K562 (cell line): ENCODE measurements around the gene EPHA2. TPM values are rescaled to one million over a fixed set of nuclear protein-coding genes. Genes with fewer than 3 reads are reported as not detected.
A peak's percentile ranks its signal among the peaks of the same experiment; 100 is the strongest.

Experiments used
- ATF3 ChIP-seq, 2 experiments: fragments of 450-650 bp in 1 of 2; sonication (generic) in 1 of 2; formaldehyde crosslinking in 1 of 2; IDR thresholded peaks in 1 of 2; conservative IDR thresholded peaks in 1 of 2; 2 replicates each; pipeline versions ENCODE4 v1.6.1 to v1.8.1; 2016 to 2023; ENCODE audit warnings: mild to moderate bottlenecking in 2 of 2, moderate library complexity in 2 of 2, inconsistent platforms in 1 of 2, missing genetic modification reagents in 1 of 2
- DEAF1 ChIP-seq: fragments of 450-650 bp; formaldehyde crosslinking; IDR thresholded peaks from 2 replicates; pipeline ENCODE4 v1.4.0; 2020; ENCODE audit warnings: mild to moderate bottlenecking, moderate library complexity
- ESRRA ChIP-seq: fragments of 450-650 bp; IDR thresholded peaks from 2 replicates; pipeline ENCODE4 v1.6.1; 2014; ENCODE audit warnings: low read depth, mild to moderate bottlenecking, moderate library complexity, borderline replicate concordance
- JUN ChIP-seq, 2 experiments: sonication (generic) in 1 of 2; formaldehyde crosslinking in 1 of 2; IDR thresholded peaks; 2 replicates each; pipeline versions ENCODE4 v1.6.1 to v1.8.0; 2012 to 2022; ENCODE audit warnings: borderline replicate concordance in 2 of 2, mild to moderate bottlenecking in 2 of 2, improper control_type of control experiment in 1 of 2, low read depth in 1 of 2, low read length in 1 of 2, missing genetic modification reagents in 1 of 2
- KAT7 ChIP-seq: sonication (generic); formaldehyde crosslinking; IDR thresholded peaks from 2 replicates; pipeline ENCODE4 v1.8.0; 2022; ENCODE audit warnings: missing genetic modification reagents, mild to moderate bottlenecking, borderline replicate concordance
- NEUROD1 ChIP-seq: fragments of 150-350 bp; IDR thresholded peaks from 2 replicates; pipeline ENCODE4 v1.6.1; 2014; ENCODE audit warnings: borderline replicate concordance, low read length, low read depth; ENCODE audit not compliant: partially characterized antibody
- POLR2A ChIP-seq: fragments of 450-650 bp; conservative IDR thresholded peaks from 2 replicates; pipeline ENCODE4 v1.6.1; 2016
- RBFOX2 ChIP-seq: fragments of 200-400 bp; formaldehyde crosslinking; IDR thresholded peaks from 2 replicates; pipeline ENCODE4 v1.6.1; 2017; ENCODE audit warnings: low read depth, mild to moderate bottlenecking, low read length, moderate library complexity
- RBM25 ChIP-seq: fragments of 200-400 bp; formaldehyde crosslinking; IDR thresholded peaks from 2 replicates; pipeline ENCODE4 v1.6.1; 2018; ENCODE audit warnings: low read length, low read depth, moderate library complexity; ENCODE audit not compliant: severe bottlenecking
- RBM39 ChIP-seq: fragments of 200-400 bp; formaldehyde crosslinking; optimal IDR thresholded peaks from 2 replicates; pipeline ENCODE3; 2018; ENCODE audit warnings: low read depth, low read length
- STAT5A ChIP-seq: IDR thresholded peaks from 2 replicates; pipeline ENCODE4 v1.6.1; 2012; ENCODE audit warnings: low read length, inconsistent platforms, borderline replicate concordance
- ZFX ChIP-seq: sonication (generic); formaldehyde crosslinking; IDR thresholded peaks from 2 replicates; pipeline ENCODE4 v1.8.0; 2022; ENCODE audit warnings: mild to moderate bottlenecking, missing genetic modification reagents, moderate library complexity
- ZNF263 ChIP-seq: sonication (generic); formaldehyde crosslinking; IDR thresholded peaks from 2 replicates; pipeline ENCODE4 v1.8.0; 2022; ENCODE audit warnings: mild to moderate bottlenecking, missing genetic modification reagents, borderline replicate concordance
- ZNF324 ChIP-seq: fragments of 250-450 bp; sonication (Bioruptor Pico); IDR thresholded peaks from 2 replicates; pipeline ENCODE4 v1.4.0; 2020; ENCODE audit warnings: mild to moderate bottlenecking
- ZNF57 ChIP-seq: fragments of 450-650 bp; formaldehyde crosslinking; IDR thresholded peaks from 2 replicates; pipeline ENCODE4 v1.4.0; 2020; ENCODE audit warnings: mild to moderate bottlenecking, moderate library complexity
- ZNF639 ChIP-seq, 2 experiments: fragments of 200-800 bp in 1 of 2; sonication (Bioruptor generic) in 1 of 2; sonication (generic) in 1 of 2; formaldehyde crosslinking in 1 of 2; IDR thresholded peaks in 1 of 2; conservative IDR thresholded peaks in 1 of 2; 2 replicates each; pipeline versions ENCODE4 v1.5.0 to v1.6.1; 2016 to 2020; ENCODE audit warnings: missing compliant biosample characterization in 1 of 2, missing genetic modification characterization in 1 of 2, missing genetic modification reagents in 1 of 2
- polyA plus RNA-seq, 8 experiments: library from polyadenylated mRNA; depleted of rRNA in 4 of 8; stranded (reverse) in 5 of 8; unstranded in 3 of 8; fragments of >200 nt; fragmentation: Nextera tagmentation in 2 of 8; fragmentation: Illumina TruSeq in 1 of 8; extraction: Ambion mirVana in 2 of 8; extraction: Trizol in 1 of 8; gene quantifications; 2 replicates each; pipeline versions ENCODE4 v1.2.1 to v1.2.3, GENCODE V29; 2011 to 2014; ENCODE audit warnings: inconsistent platforms in 1 of 8, missing spikeins in 1 of 8
- total RNA-seq, 7 experiments: library from RNA; depleted of rRNA in 6 of 7; stranded (reverse); fragments of >200 nt in 6 of 7; fragmentation: Illumina TruSeq in 2 of 7; extraction: Trizol in 2 of 7; gene quantifications; 2 replicates each; pipeline versions ENCODE4 v1.2.1 to v1.2.3, GENCODE V29; 2011 to 2021; ENCODE audit warnings: low replicate concordance in 1 of 7
- TF ChIP-seq, protein P1 (sequence below), 2 experiments: fragments of 250-450 bp in 1 of 2; fragments of 450-650 bp in 1 of 2; sonication (Bioruptor Pico) in 1 of 2; IDR thresholded peaks; 2 replicates each; pipeline versions ENCODE4 v1.6.1 to v1.8.0; 2016 to 2021; ENCODE audit warnings: mild to moderate bottlenecking in 2 of 2, moderate library complexity in 2 of 2, missing compliant biosample characterization in 1 of 2, missing genetic modification characterization in 1 of 2
- TF ChIP-seq, protein P2 (sequence below): fragments of 250-450 bp; sonication (Bioruptor Pico); IDR thresholded peaks from 2 replicates; pipeline ENCODE4 v1.6.1; 2021; ENCODE audit warnings: mild to moderate bottlenecking

The EPHA2 gene
- total and polyA plus RNA-seq, 9 of the 15 experiments (the other 6 are each of a cell fraction or from before 2014, with no cell fraction given), result 0.04 to 0.40 (median 0.07) TPM; not detected in 4

GRCh38 chr1:16164213-16165072 is 8.6 kb upstream of the EPHA2 start (continued):
- TF ChIP-seq, protein P1, sequence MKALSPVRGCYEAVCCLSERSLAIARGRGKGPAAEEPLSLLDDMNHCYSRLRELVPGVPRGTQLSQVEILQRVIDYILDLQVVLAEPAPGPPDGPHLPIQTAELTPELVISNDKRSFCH (CRISPR knock-in tag; IDR thresholded peaks at IDR 0.05), result no peak
- TF ChIP-seq, protein P1 (tag; IDR thresholded peaks at IDR 0.05), result no peak; the same call in 1 of the 2 replicates
- TF ChIP-seq ZNF639 (CRISPR knock-in tag; conservative IDR thresholded peaks at IDR 0.05 in 1 of 2, IDR thresholded peaks at IDR 0.05 in 1 of 2) (no peak), DEAF1 (CRISPR knock-in tag) (no peak), RBM25 (peak; percentile 73), KAT7 (CRISPR knock-in tag) (no peak), RBFOX2 (no peak), ZFX (CRISPR knock-in tag) (no peak), ZNF263 (CRISPR knock-in tag) (no peak), POLR2A (no peak), ATF3 (IDR thresholded peaks at IDR 0.05) (peak; percentile 99), ATF3 (CRISPR knock-in tag; conservative IDR thresholded peaks at IDR 0.05) (peak; percentile 84; the same call in 1 of the 2 replicates), NEUROD1 (peak; percentile 58), JUN (IDR thresholded peaks at IDR 0.05; ENCODE audit: borderline replicate concordance, low read depth, low read length) (peak; percentile 79), JUN (CRISPR knock-in tag; IDR thresholded peaks at IDR 0.05; ENCODE audit: borderline replicate concordance) (no peak), RBM39 (peak; percentile 21), ZNF57 (CRISPR knock-in tag) (no peak), ZNF324 (CRISPR knock-in tag) (no peak), STAT5A (no peak; the same call in 1 of the 2 replicates), ESRRA (no peak)
- TF ChIP-seq, protein P2, sequence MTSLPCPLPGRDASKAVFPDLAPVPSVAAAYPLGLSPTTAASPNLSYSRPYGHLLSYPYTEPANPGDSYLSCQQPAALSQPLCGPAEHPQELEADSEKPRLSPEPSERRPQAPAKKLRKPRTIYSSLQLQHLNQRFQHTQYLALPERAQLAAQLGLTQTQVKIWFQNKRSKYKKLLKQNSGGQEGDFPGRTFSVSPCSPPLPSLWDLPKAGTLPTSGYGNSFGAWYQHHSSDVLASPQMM (CRISPR knock-in tag), result no peak
